GM18907 (cell line): ENCODE measurements around the gene ZC3H7B.

ENCODE experiments used
- ATAC-seq: cut with Tn5 transposase; IDR thresholded peaks from one replicate; pipeline ENCODE4 v1.9.1; 2021; ENCODE audit warnings: mild to moderate bottlenecking, moderate library complexity; ENCODE audit not compliant: unreplicated experiment

The ZC3H7B gene

GRCh38 chr22:41352058-41352457, 50.7 kb downstream of the ZC3H7B start:
- no peak for ATAC-seq

- no peak for ATAC-seq
Observed at GRCh38 chr22:41353862-41354575, 52.7 kb downstream of the ZC3H7B start.

DNA sequence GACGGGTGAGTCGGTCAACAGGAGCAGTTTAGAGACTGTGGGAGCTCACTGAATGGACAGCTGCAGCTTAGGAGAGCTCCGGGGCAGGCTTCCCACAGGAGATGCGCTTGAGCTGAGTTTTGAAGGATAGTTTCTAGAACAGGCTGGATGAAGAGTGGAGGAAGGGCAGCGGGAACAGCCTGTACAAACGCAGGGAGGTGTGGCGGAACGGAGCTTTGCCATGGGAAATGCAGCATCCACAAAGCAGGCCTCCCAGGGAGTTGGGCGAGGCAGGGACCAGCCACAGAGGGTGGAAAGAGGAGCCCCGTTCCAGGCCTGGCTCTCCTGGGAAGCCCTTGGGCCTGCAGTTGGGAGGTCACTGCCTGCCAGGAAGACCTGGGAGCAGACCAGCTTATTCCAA, 53.7 kb downstream of the ZC3H7B start:
- ATAC-seq: no peak

DNA sequence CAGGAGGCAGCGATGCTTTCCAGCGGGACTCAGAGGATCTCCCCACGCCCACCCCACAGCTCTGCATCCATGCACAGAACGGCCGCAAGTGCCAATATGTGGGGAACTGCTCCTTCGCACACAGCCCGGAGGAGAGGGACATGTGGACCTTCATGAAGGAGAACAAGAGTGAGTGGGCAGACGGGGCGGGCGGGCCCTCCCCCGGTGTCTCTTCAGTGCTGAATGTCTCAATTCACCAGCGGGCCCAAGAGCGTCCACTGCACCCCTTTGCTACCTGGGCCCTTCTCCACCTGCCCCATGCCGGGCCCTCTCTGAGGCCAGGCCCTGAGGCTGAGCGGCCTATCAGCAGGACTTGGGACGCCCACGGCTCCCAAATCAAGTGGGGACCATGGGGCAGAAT, 54.6 kb downstream of the ZC3H7B start:
- no peak for ATAC-seq

GRCh38 chr22:41356430-41357028, 55.2 kb downstream of the ZC3H7B start:
- no peak for ATAC-seq

GRCh38 chr22:41357191-41357590, 55.9 kb downstream of the ZC3H7B start:
- no peak for ATAC-seq

- no peak for ATAC-seq
Observed at GRCh38 chr22:41358927-41359326, 57.6 kb downstream of the ZC3H7B start.

- no peak for ATAC-seq
Observed at GRCh38 chr22:41359376-41359775, 58.1 kb downstream of the ZC3H7B start.

GRCh38 chr22:41360126-41360525, 58.8 kb downstream of the ZC3H7B start:
- no peak for ATAC-seq

DNA sequence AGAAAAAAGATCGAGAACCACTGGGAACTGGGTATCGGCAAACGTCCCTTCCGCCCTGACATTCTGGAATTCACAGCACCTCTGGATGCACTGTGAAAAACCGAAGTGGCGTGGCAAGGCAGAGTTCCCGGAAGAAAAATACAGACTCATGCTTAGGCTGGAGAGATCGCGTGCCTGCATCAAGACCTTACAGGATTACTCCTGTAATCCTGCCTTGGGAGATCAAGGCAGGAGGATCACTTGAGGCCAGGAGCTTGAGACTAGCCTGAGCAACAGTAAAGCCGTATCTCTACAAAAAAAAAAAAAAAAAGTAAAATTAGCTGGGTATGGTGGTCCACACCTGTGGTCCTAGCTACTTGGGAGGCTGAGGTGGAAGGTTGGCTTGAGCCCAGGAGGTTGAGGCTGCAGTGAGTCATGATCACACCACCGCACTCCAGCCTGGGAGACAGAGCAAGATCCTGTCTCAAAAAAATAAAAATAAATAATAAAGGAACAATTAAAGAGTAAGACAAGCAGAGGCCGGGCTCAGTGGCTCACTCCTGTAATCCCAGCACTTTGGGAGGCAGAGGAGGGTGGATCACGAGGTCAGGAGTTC, 60.5 kb downstream of the ZC3H7B start:
- no peak for ATAC-seq

DNA sequence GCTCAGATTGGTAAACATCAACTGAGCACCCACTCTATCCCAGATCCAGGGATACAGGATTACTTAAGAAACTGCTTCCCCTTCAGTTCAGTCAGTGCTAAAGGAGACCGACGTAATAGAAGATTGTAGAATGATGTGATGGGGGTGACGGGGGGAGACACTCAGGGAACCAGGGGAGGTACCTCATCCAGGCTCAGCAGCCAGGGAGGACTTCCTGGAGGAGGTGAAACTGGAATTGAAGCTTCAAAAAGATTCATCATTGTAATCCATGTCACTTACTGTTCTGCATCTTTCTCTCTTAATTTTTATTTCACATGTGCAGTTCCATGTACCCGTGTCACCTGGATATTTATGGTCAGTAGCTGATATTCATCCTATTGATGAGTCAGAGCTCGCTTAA, 61.3 kb downstream of the ZC3H7B start:
- no peak for ATAC-seq

GRCh38 chr22:41364233-41364632, 62.9 kb downstream of the ZC3H7B start:
- no peak for ATAC-seq

- ATAC-seq: no peak
Observed at GRCh38 chr22:41364955-41365354, 63.6 kb downstream of the ZC3H7B start.

- ATAC-seq: no peak
Observed at GRCh38 chr22:41365425-41365824, 64.1 kb downstream of the ZC3H7B start.

DNA sequence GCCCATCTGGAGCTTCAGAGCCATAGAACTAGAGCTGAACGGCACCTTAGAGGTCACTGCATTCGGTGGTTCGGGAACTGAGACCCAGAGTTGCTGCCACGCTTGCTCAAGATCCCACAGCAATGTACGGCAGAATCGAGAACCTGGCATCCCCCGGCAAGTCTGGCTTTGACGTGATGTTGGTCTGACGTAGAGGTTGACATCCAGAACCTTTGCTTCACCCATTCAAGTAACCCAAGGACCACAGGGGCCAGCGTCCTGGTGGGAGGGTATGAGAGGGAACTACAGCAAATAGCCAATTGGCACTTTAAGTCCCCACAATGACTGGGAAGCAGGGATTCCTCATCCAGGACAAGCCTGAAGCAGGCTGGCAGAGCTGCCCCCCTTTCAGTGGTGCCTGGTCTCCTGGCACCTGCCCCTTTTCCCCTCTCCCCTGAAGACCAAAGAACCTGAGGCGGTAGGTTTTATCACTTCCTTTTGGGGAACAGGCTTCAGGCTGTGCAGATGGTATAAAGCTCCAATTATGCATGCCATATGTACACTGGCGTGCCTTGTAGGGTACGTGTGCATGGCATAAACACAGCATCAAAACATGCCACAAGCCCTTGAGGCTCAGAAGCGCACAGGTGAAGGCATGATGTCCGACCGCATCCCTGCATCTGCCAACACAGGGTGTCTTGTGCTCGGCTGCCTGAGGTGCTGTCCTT, 65.2 kb downstream of the ZC3H7B start:
- no peak for ATAC-seq

GRCh38 chr22:41367039-41367679, 65.8 kb downstream of the ZC3H7B start:
- no peak for ATAC-seq

GRCh38 chr22:41367680-41368542, 66.6 kb downstream of the ZC3H7B start:
- ATAC-seq: no peak

DNA sequence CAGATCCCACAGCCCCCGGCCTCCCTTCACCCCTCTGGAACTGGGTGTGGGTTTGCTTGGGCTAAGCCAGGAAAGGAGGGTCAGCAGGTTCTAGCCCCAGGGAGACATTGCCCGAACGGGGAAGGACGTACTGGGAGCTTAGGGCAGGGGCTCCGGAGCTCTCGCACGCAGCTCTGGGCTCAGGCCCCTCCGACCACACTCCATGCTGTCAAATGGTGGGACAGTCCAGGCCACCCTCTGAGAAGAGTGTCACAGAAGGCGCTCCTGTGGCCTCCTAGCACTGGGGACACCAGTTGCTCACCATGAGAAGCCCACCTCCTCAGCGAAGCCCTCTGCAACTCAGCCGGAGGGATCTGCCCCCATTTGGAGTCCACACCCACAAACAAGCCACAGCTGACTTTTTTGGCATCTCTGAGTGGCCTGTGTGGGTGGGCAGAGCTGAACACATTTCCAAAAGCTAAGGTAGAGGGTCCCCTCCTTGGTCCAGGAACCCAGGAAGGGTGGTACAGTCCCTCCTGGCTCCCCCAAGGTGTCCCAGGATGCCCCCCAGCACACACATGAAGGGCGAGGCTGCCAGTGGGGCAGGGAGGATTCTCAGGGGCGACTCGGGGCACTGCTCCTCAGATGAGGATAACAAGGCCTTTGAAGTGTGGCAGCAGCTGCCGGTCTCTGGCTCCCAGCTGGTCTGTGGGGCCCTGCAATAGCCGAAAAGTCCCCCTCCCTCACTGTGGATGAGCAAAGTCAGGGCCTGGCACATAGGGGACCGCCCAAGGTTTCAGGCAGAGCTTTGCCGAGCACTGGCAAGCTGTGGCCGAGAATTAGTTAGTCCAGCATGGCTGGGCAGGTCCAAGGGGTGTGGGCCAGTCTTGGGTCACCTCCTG, 67.5 kb downstream of the ZC3H7B start:
- ATAC-seq: no peak

GRCh38 chr22:41369424-41369745, 68.1 kb downstream of the ZC3H7B start:
- no peak for ATAC-seq

DNA sequence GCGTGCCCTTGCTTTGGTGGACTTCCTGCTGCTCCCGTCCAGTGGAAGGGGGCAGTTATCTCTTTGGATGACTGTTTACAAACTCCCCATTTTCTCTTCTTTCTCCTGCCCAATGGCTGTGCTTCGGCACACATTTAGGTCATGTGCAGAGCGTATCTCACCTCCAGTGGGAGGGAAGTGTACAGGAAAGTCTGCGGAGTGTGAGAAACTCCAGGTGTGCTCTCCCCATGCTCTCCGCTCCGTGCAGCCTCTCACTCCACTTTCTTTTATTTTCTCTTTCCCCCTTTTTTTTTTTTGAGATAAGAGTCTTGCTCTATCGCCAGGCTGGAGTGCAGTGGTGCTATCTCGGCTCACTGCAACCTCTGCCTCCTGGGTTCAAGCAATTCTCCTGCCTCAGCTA, 68.5 kb downstream of the ZC3H7B start:
- ATAC-seq: no peak
